ENCODE results near the gene FAM135A. TPM values are rescaled to one million over a fixed set of nuclear protein-coding genes. Genes with fewer than 3 reads are reported as not detected.

FAM135A gene
- total and polyA plus RNA-seq, 4 donors, result 32.7 to 93.0 (median 39.6) TPM

GRCh38 chr6:70379473-70380013 is 33.8 kb upstream of the FAM135A start:
- H3K9me3 ChIP-seq (ENCODE audit: control insufficient read depth, insufficient read depth, low read length), result no peaks in the 10 kb centered on the region
- no peak overlapping the region for H3K4me3 ChIP-seq (ENCODE audit: low read depth, low read length)
- no peak overlapping the region for H3K27ac ChIP-seq (ENCODE audit: low read depth, low read length)
- no peaks in the 10 kb centered on the region for H3K4me1 ChIP-seq (ENCODE audit: control insufficient read depth, insufficient read depth, low read length)
- DNase-seq (ENCODE audit: low read depth in 4 of 6, low spot score in 6 of 6), result no peak
- no peaks in the 10 kb centered on the region for H3K27me3 ChIP-seq (ENCODE audit: control insufficient read depth, insufficient read depth, low read length)
- no CpG with 5 or more reads among the region's 4 CpGs for WGBS (ENCODE audit: insufficient coverage)
- no peaks in the 10 kb centered on the region for H3K36me3 ChIP-seq (ENCODE audit: control insufficient read depth, insufficient read depth, low read length)

GRCh38 chr6:70380252-70380651 is 33.1 kb upstream of the FAM135A start:
- Histone ChIP-seq H3K36me3 (ENCODE audit: control insufficient read depth, insufficient read depth, low read length) (no peaks in the 10 kb centered on the region), H3K4me1 (ENCODE audit: control insufficient read depth, insufficient read depth, low read length) (no peaks in the 10 kb centered on the region), H3K4me3 (ENCODE audit: low read depth, low read length) (no peak overlapping the region), H3K27me3 (ENCODE audit: control insufficient read depth, insufficient read depth, low read length) (no peaks in the 10 kb centered on the region), H3K27ac (ENCODE audit: low read depth, low read length) (no peak overlapping the region), H3K9me3 (ENCODE audit: control insufficient read depth, insufficient read depth, low read length) (no peaks in the 10 kb centered on the region)
- WGBS (ENCODE audit: insufficient coverage), result 100% methylated on average over 2 of the region's 5 CpGs
- no peak for DNase-seq (ENCODE audit: low read depth in 4 of 6, low spot score in 6 of 6)

GRCh38 chr6:70380771-70381416 is 32.4 kb upstream of the FAM135A start:
- WGBS (ENCODE audit: insufficient coverage), result 45% methylated on average over 9 of the region's 11 CpGs
- H3K4me3 ChIP-seq (ENCODE audit: low read depth, low read length), result no peak overlapping the region
- H3K27me3 ChIP-seq (ENCODE audit: control insufficient read depth, insufficient read depth, low read length), result no peaks in the 10 kb centered on the region

GRCh38 chr6:70381417-70381782 is 31.9 kb upstream of the FAM135A start:
- WGBS (ENCODE audit: insufficient coverage), result no CpG with 5 or more reads among the region's 5 CpGs
- Histone ChIP-seq H3K4me3 (ENCODE audit: low read depth, low read length) (no peak overlapping the region), H3K9me3 (ENCODE audit: control insufficient read depth, insufficient read depth, low read length) (no peaks in the 10 kb centered on the region), H3K4me1 (ENCODE audit: control insufficient read depth, insufficient read depth, low read length) (no peaks in the 10 kb centered on the region), H3K27ac (ENCODE audit: low read depth, low read length) (no peak overlapping the region), H3K27me3 (ENCODE audit: control insufficient read depth, insufficient read depth, low read length) (no peaks in the 10 kb centered on the region), H3K36me3 (ENCODE audit: control insufficient read depth, insufficient read depth, low read length) (no peaks in the 10 kb centered on the region)
- no peak for DNase-seq (ENCODE audit: low read depth in 4 of 6, low spot score in 6 of 6)

More at GRCh38 chr6:70380771-70381416, 32.4 kb upstream of the FAM135A start:
- no peak overlapping the region for H3K27ac ChIP-seq (ENCODE audit: low read depth, low read length)
- no peaks in the 10 kb centered on the region for H3K9me3 ChIP-seq (ENCODE audit: control insufficient read depth, insufficient read depth, low read length)
- no peak for DNase-seq (ENCODE audit: low read depth in 4 of 6, low spot score in 6 of 6)
- no peaks in the 10 kb centered on the region for H3K4me1 ChIP-seq (ENCODE audit: control insufficient read depth, insufficient read depth, low read length)
- no peaks in the 10 kb centered on the region for H3K36me3 ChIP-seq (ENCODE audit: control insufficient read depth, insufficient read depth, low read length)

GRCh38 chr6:70385901-70386300 is 27.4 kb upstream of the FAM135A start:
- Histone ChIP-seq H3K36me3 (ENCODE audit: control insufficient read depth, insufficient read depth, low read length) (no peaks in the 10 kb centered on the region), H3K4me1 (ENCODE audit: control insufficient read depth, insufficient read depth, low read length) (no peaks in the 10 kb centered on the region), H3K27me3 (ENCODE audit: control insufficient read depth, insufficient read depth, low read length) (no peaks in the 10 kb centered on the region), H3K4me3 (ENCODE audit: low read depth, low read length) (no peak overlapping the region), H3K9me3 (ENCODE audit: control insufficient read depth, insufficient read depth, low read length) (no peaks in the 10 kb centered on the region), H3K27ac (ENCODE audit: low read depth, low read length) (no peak overlapping the region)
- no peak for DNase-seq (ENCODE audit: low read depth in 4 of 6, low spot score in 6 of 6)
- 100% methylated on average over 1 of the region's 1 CpG for WGBS (ENCODE audit: insufficient coverage)

- Histone ChIP-seq H3K27ac (ENCODE audit: low read depth, low read length) (no peak overlapping the region), H3K36me3 (ENCODE audit: control insufficient read depth, insufficient read depth, low read length) (no peaks in the 10 kb centered on the region), H3K4me3 (ENCODE audit: low read depth, low read length) (no peak overlapping the region), H3K9me3 (ENCODE audit: control insufficient read depth, insufficient read depth, low read length) (no peaks in the 10 kb centered on the region), H3K27me3 (ENCODE audit: control insufficient read depth, insufficient read depth, low read length) (no peaks in the 10 kb centered on the region), H3K4me1 (ENCODE audit: control insufficient read depth, insufficient read depth, low read length) (no peaks in the 10 kb centered on the region)
- WGBS (ENCODE audit: insufficient coverage), result no CpG with 5 or more reads among the region's 1 CpG
- no peak for DNase-seq (ENCODE audit: low read depth in 4 of 6, low spot score in 6 of 6)
Measured at GRCh38 chr6:70388814-70389213, 24.5 kb upstream of the FAM135A start.

GRCh38 chr6:70389261-70389660 is 24.0 kb upstream of the FAM135A start:
- H3K36me3 ChIP-seq (ENCODE audit: control insufficient read depth, insufficient read depth, low read length), result no peaks in the 10 kb centered on the region
- DNase-seq (ENCODE audit: low read depth in 4 of 6, low spot score in 6 of 6), result no peak
- H3K27ac ChIP-seq (ENCODE audit: low read depth, low read length), result no peak overlapping the region
- H3K27me3 ChIP-seq (ENCODE audit: control insufficient read depth, insufficient read depth, low read length), result no peaks in the 10 kb centered on the region
- H3K4me1 ChIP-seq (ENCODE audit: control insufficient read depth, insufficient read depth, low read length), result no peaks in the 10 kb centered on the region
- no peaks in the 10 kb centered on the region for H3K9me3 ChIP-seq (ENCODE audit: control insufficient read depth, insufficient read depth, low read length)
- H3K4me3 ChIP-seq (ENCODE audit: low read depth, low read length), result no peak overlapping the region

GRCh38 chr6:70390067-70390466 is 23.2 kb upstream of the FAM135A start:
- H3K4me1 ChIP-seq (ENCODE audit: control insufficient read depth, insufficient read depth, low read length), result no peaks in the 10 kb centered on the region
- no peaks in the 10 kb centered on the region for H3K27me3 ChIP-seq (ENCODE audit: control insufficient read depth, insufficient read depth, low read length)
- H3K4me3 ChIP-seq (ENCODE audit: low read depth, low read length), result no peak overlapping the region
- no peak overlapping the region for H3K27ac ChIP-seq (ENCODE audit: low read depth, low read length)
- DNase-seq (ENCODE audit: low read depth in 4 of 6, low spot score in 6 of 6), result no peak
- no CpG with 5 or more reads among the region's 1 CpG for WGBS (ENCODE audit: insufficient coverage)
- H3K9me3 ChIP-seq (ENCODE audit: control insufficient read depth, insufficient read depth, low read length), result no peaks in the 10 kb centered on the region
- no peaks in the 10 kb centered on the region for H3K36me3 ChIP-seq (ENCODE audit: control insufficient read depth, insufficient read depth, low read length)

- DNase-seq (ENCODE audit: low read depth in 4 of 6, low spot score in 6 of 6), result peak in 1 of 6 donors; percentile 8
- no peaks in the 10 kb centered on the region for H3K9me3 ChIP-seq (ENCODE audit: control insufficient read depth, insufficient read depth, low read length)
- H3K4me3 ChIP-seq (ENCODE audit: low read depth, low read length), result no peak overlapping the region
- H3K4me1 ChIP-seq (ENCODE audit: control insufficient read depth, insufficient read depth, low read length), result no peaks in the 10 kb centered on the region
- no peaks in the 10 kb centered on the region for H3K27me3 ChIP-seq (ENCODE audit: control insufficient read depth, insufficient read depth, low read length)
- WGBS (ENCODE audit: insufficient coverage), result no CpG with 5 or more reads among the region's 3 CpGs
- no peak overlapping the region for H3K27ac ChIP-seq (ENCODE audit: low read depth, low read length)
- no peaks in the 10 kb centered on the region for H3K36me3 ChIP-seq (ENCODE audit: control insufficient read depth, insufficient read depth, low read length)
Measured at GRCh38 chr6:70391492-70391891, 21.8 kb upstream of the FAM135A start.

GRCh38 chr6:70394518-70395300 is 18.6 kb upstream of the FAM135A start:
- no peak overlapping the region for H3K27ac ChIP-seq (ENCODE audit: low read depth, low read length)
- DNase-seq (ENCODE audit: low read depth in 4 of 6, low spot score in 6 of 6), result no peak
- 87% methylated on average over 11 of the region's 20 CpGs for WGBS (ENCODE audit: insufficient coverage)

More at GRCh38 chr6:70394518-70395300, 18.6 kb upstream of the FAM135A start:
- no peak overlapping the region for H3K4me3 ChIP-seq (ENCODE audit: low read depth, low read length)
- no peaks in the 10 kb centered on the region for H3K4me1 ChIP-seq (ENCODE audit: control insufficient read depth, insufficient read depth, low read length)
- no peaks in the 10 kb centered on the region for H3K9me3 ChIP-seq (ENCODE audit: control insufficient read depth, insufficient read depth, low read length)
- no peaks in the 10 kb centered on the region for H3K27me3 ChIP-seq (ENCODE audit: control insufficient read depth, insufficient read depth, low read length)
- no peaks in the 10 kb centered on the region for H3K36me3 ChIP-seq (ENCODE audit: control insufficient read depth, insufficient read depth, low read length)

Measured in spinal cord (tissue), 10 donors.